H1 (cell line): ENCODE measurements around the gene B3GALT6. TPM values are rescaled to one million over a fixed set of nuclear protein-coding genes. Genes with fewer than 3 reads are reported as not detected.

Source experiments
- CTCF ChIA-PET: fragments of 300-600 bp; sonication (Branson Sonifier 250); formaldehyde crosslinking; loops from one replicate; lab custom pipeline; 2021; ENCODE audit not compliant: partially characterized antibody; lab: Charles Lee
- POLR2A ChIA-PET: fragments of 300-600 bp; sonication (Branson Sonifier 250); formaldehyde crosslinking; loops from one replicate; lab custom pipeline; 2021; ENCODE audit warnings: inconsistent platforms; ENCODE audit not compliant: partially characterized antibody; lab: Charles Lee
- DNase-seq, 2 experiments: peaks; one replicate each; pipeline versions ENCODE4 v3.0.0 to v3.0.0-alpha.2; 2010 to 2022; ENCODE audit warnings: low spot score in 2 of 2, low read depth in 1 of 2, mixed read lengths in 1 of 2
- FAIRE-seq: peaks from 2 replicates; lab custom pipeline; 2011; peaks lifted over from hg19 to GRCh38; lab: Jason Lieb, UNC
- H2AFZ ChIP-seq: 2 replicates; pipeline ENCODE4 v1.8.1; 2012; ENCODE audit warnings: low read length, inconsistent platforms
- H2AK5ac ChIP-seq: 2 replicates; pipeline ENCODE4 v1.6.1; 2013; ENCODE audit warnings: low read depth, low read length
- H2BK120ac ChIP-seq: replicated peaks from 2 replicates; pipeline ENCODE3; 2013; ENCODE audit warnings: low read depth, low read length, inconsistent platforms
- H2BK12ac ChIP-seq: 2 replicates; pipeline ENCODE4 v1.6.1; 2013; ENCODE audit warnings: low read depth, low read length
- H2BK15ac ChIP-seq: 2 replicates; pipeline ENCODE4 v1.6.1; 2013; ENCODE audit warnings: low read length
- H2BK20ac ChIP-seq: 2 replicates; pipeline ENCODE4 v1.6.1; 2013; ENCODE audit warnings: low read length
- H2BK5ac ChIP-seq: 2 replicates; pipeline ENCODE4 v1.6.1; 2013; ENCODE audit warnings: low read depth, low read length
- H3K14ac ChIP-seq: 2 replicates; pipeline ENCODE4 v1.6.1; 2013; ENCODE audit warnings: inconsistent platforms; ENCODE audit not compliant: insufficient read length
- H3K18ac ChIP-seq: 2 replicates; pipeline ENCODE4 v1.6.1; 2013; ENCODE audit warnings: low read length; ENCODE audit errors: extremely low read depth
- H3K23ac ChIP-seq: 2 replicates; pipeline ENCODE4 v1.6.1; 2013; ENCODE audit warnings: inconsistent platforms; ENCODE audit not compliant: insufficient read length
- H3K23me2 ChIP-seq: 2 replicates; pipeline ENCODE4 v1.6.1; 2013; ENCODE audit warnings: low read depth, low read length
- H3K27ac ChIP-seq: 2 replicates; pipeline ENCODE4 v1.6.1; 2011; ENCODE audit warnings: low read depth, low read length, inconsistent platforms
- H3K27me3 ChIP-seq, 4 experiments: replicated peaks in 1 of 4; 1 replicate in 1 of 4; 2 replicates in 3 of 4; pipeline versions ENCODE4 v1.6.1 to v1.8.1; 2011 to 2013; ENCODE audit warnings: low read length in 3 of 4, mild to moderate bottlenecking in 3 of 4, inconsistent platforms in 2 of 4, mixed read lengths in 2 of 4, moderate library complexity in 1 of 4; ENCODE audit not compliant: control insufficient read depth in 3 of 4, insufficient read depth in 3 of 4; ENCODE audit errors: extremely low read depth in 1 of 4
- H3K36me3 ChIP-seq, 4 experiments: 2 replicates each; pipeline versions ENCODE4 v1.6.1 to v1.8.1; 2011 to 2013; ENCODE audit warnings: mild to moderate bottlenecking in 4 of 4, low read length in 3 of 4, moderate library complexity in 2 of 4, control low read depth in 1 of 4, inconsistent platforms in 1 of 4; ENCODE audit not compliant: insufficient read depth in 4 of 4, control insufficient read depth in 2 of 4
- H3K4ac ChIP-seq: replicated peaks from 2 replicates; pipeline ENCODE3; 2013; ENCODE audit warnings: low read length, low read depth, mixed read lengths, inconsistent platforms; ENCODE audit not compliant: insufficient read length
- H3K4me1 ChIP-seq, 4 experiments: replicated peaks in 1 of 4; 1 replicate in 1 of 4; 2 replicates in 3 of 4; pipeline versions ENCODE4 v1.6.1 to v1.8.1; 2011 to 2013; ENCODE audit warnings: low read length in 3 of 4, inconsistent platforms in 2 of 4, mixed read lengths in 1 of 4; ENCODE audit not compliant: insufficient read depth in 4 of 4, control insufficient read depth in 3 of 4
- H3K4me2 ChIP-seq, 2 experiments: 2 replicates each; pipeline versions ENCODE4 v1.6.1 to v1.8.1; 2011 to 2013; ENCODE audit warnings: low read depth in 2 of 2, low read length in 2 of 2, control low read depth in 1 of 2, inconsistent platforms in 1 of 2, mild to moderate bottlenecking in 1 of 2; ENCODE audit not compliant: insufficient read depth in 1 of 2
- H3K4me3 ChIP-seq, 4 experiments: fragments of 200-600, 300-600 bp in 1 of 4; sonication (generic), shearing (Covaris generic), sonication (Bioruptor Twin) in 1 of 4; 2 replicates each; pipeline versions ENCODE4 v1.5.1 to v1.8.1; 2011 to 2016; ENCODE audit warnings: low read length in 4 of 4, low read depth in 3 of 4, control low read depth in 2 of 4, inconsistent platforms in 2 of 4, mild to moderate bottlenecking in 2 of 4, mixed read lengths in 1 of 4, moderate library complexity in 1 of 4; ENCODE audit not compliant: insufficient read depth in 2 of 4; ENCODE audit errors: extremely low read depth in 1 of 4
- H3K56ac ChIP-seq: replicated peaks from 2 replicates; pipeline ENCODE3; 2013; ENCODE audit warnings: low read depth, mild to moderate bottlenecking, mixed read lengths, low read length, inconsistent platforms; ENCODE audit not compliant: insufficient read length
- H3K79me1 ChIP-seq: 2 replicates; pipeline ENCODE4 v1.6.1; 2013; ENCODE audit warnings: low read depth, low read length, control low read depth
- H3K79me2 ChIP-seq, 2 experiments: 2 replicates each; pipeline versions ENCODE4 v1.6.1 to v1.8.1; 2012 to 2013; ENCODE audit warnings: low read length in 2 of 2, mild to moderate bottlenecking in 2 of 2, inconsistent platforms in 1 of 2; ENCODE audit not compliant: insufficient read depth in 2 of 2, control insufficient read depth in 1 of 2
- H3K9ac ChIP-seq, 4 experiments: replicated peaks in 1 of 4; 1 replicate in 1 of 4; 2 replicates in 3 of 4; pipeline versions ENCODE4 v1.6.1 to v1.8.1; 2011 to 2013; ENCODE audit warnings: low read depth in 3 of 4, low read length in 3 of 4, control low read depth in 2 of 4, mild to moderate bottlenecking in 2 of 4, moderate library complexity in 2 of 4, inconsistent platforms in 1 of 4; ENCODE audit errors: extremely low read depth in 1 of 4
- H3K9me3 ChIP-seq, 2 experiments: 2 replicates each; pipeline versions ENCODE4 v1.6.1 to v1.8.1; 2012 to 2013; ENCODE audit warnings: mild to moderate bottlenecking in 2 of 2, moderate library complexity in 2 of 2, control low read depth in 1 of 2, inconsistent platforms in 1 of 2, low read depth in 1 of 2, low read length in 1 of 2, mixed read lengths in 1 of 2; ENCODE audit not compliant: insufficient read depth in 2 of 2
- H4K20me1 ChIP-seq, 2 experiments: replicated peaks in 1 of 2; 2 replicates each; pipeline versions ENCODE3 to v1.8.1; 2011 to 2013; ENCODE audit warnings: inconsistent platforms in 2 of 2, low read length in 2 of 2, mild to moderate bottlenecking in 1 of 2; ENCODE audit not compliant: insufficient read depth in 2 of 2, control insufficient read depth in 1 of 2
- H4K5ac ChIP-seq: 2 replicates; pipeline ENCODE4 v1.6.1; 2013; ENCODE audit warnings: low read length, low read depth, mixed read lengths, inconsistent platforms; ENCODE audit not compliant: insufficient read length
- H4K8ac ChIP-seq: 2 replicates; pipeline ENCODE4 v1.8.0; 2013; ENCODE audit warnings: mild to moderate bottlenecking, moderate library complexity, low read length, inconsistent platforms; ENCODE audit not compliant: insufficient read depth; ENCODE audit errors: extremely low read depth
- H4K91ac ChIP-seq: replicated peaks from 2 replicates; pipeline ENCODE3; 2013; ENCODE audit warnings: low read length, mixed read lengths, inconsistent platforms; ENCODE audit not compliant: insufficient read length
- SP1 ChIP-seq: IDR thresholded peaks from 2 replicates; pipeline ENCODE4 v1.6.1; 2011; ENCODE audit warnings: low read depth, low read length
- TAF1 ChIP-seq: IDR thresholded peaks from 2 replicates; pipeline ENCODE4 v1.6.1; 2011; ENCODE audit warnings: mild to moderate bottlenecking, low read depth, low read length
- WGBS, 2 experiments: shearing (Covaris generic) in 1 of 2; methylation state at CpG; one replicate each; pipeline versions ENCODE4 v1.1.6 to v1.1.7; 2013 to 2015; ENCODE audit warnings: low lambda C conversion rate in 2 of 2, mixed read lengths in 2 of 2, inconsistent platforms in 1 of 2, low coverage in 1 of 2, missing lambda C conversion rate in 1 of 2; ENCODE audit not compliant: insufficient replicate concordance in 2 of 2, insufficient coverage in 1 of 2, insufficient read length in 1 of 2; ENCODE audit errors: extremely low coverage in 1 of 2, missing lambda C conversion rate in 1 of 2; 5-methylcytosine and 5-hydroxymethylcytosine counted together
- polyA plus RNA-seq, 7 experiments: library from polyadenylated mRNA; depleted of rRNA in 3 of 7; stranded (reverse) in 5 of 7; unstranded in 2 of 7; fragments of >200 nt in 5 of 7; fragments of 200-250 nt in 2 of 7; gene quantifications; 1 replicate in 5 of 7; 2 replicates in 1 of 7; 4 replicates in 1 of 7; pipeline versions ENCODE4 v1.2.1 to v1.2.3, GENCODE V29; 2011 to 2013; ENCODE audit warnings: missing spikeins in 2 of 7, mixed read lengths in 2 of 7
- total RNA-seq: library from RNA; stranded (reverse); fragmentation: NEBNext Ultra II Directional; extraction: Animal tissue kit (Norgen Biotek cat#: 25700); gene quantifications from 2 replicates; pipeline ENCODE4 v1.2.1, GENCODE V29; 2021
- TF ChIP-seq, protein P1 (sequence below), 3 experiments: IDR thresholded peaks; 1 replicate in 2 of 3; 2 replicates in 1 of 3; pipeline versions ENCODE4 v1.5.1 to v1.6.1; 2011; ENCODE audit warnings: low read length in 3 of 3, mild to moderate bottlenecking in 3 of 3, inconsistent platforms in 2 of 3, low read depth in 1 of 3, moderate library complexity in 1 of 3; ENCODE audit not compliant: insufficient read depth in 1 of 3; ENCODE audit errors: control extremely low read depth in 1 of 3
- TF ChIP-seq, protein P2 (sequence below): IDR thresholded peaks from 2 replicates; pipeline ENCODE4 v1.6.1; 2012; ENCODE audit warnings: low read length, inconsistent platforms

The B3GALT6 gene
- total and polyA plus RNA-seq, 2 of the 8 experiments (the other 6 are each of a cell fraction or from before 2014, with no cell fraction given) = 18.4 to 20.4 TPM

DNA sequence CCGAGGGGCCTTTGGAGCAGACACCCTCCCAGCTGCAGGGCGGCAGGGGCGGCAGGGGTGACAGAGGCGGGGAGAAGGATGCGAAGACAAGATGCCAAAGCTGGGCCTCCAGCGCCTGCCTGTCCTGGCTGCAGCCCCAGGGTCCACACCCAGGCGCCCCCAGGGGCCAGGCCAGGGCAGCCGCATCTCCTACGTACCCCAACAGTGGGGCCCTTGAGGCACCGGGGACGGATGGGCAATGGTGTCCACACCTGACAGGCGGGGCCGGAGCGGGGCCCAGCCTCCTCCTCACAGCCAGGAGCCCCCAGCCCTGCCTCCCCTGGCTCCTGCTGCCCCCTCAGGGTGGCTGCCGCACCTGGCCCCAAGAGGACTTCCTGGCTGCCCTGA lies 7.2 kb downstream of the B3GALT6 start:
- H2AFZ ChIP-seq = no peak overlapping the region
- peaks cover 0 to 6% (median 2%) of the 10 kb centered on the region in 4 experiments; a peak in 2 of 7 replicates for H3K4me1 ChIP-seq
- no peak overlapping the region for H3K23ac ChIP-seq
- H2AK5ac ChIP-seq = no peak overlapping the region
- FAIRE-seq = no peak
- POLR2A ChIA-PET = interaction anchor here (0.9 to 1.2 kb wide), 3 partner anchors 8 to 110 kb away, joined by 3 to 8 read pairs (median 8); no protein-coding TSS in a partner anchor
- H3K23me2 ChIP-seq = no peaks in the 10 kb centered on the region
- no peak overlapping the region for H4K5ac ChIP-seq
- TF ChIP-seq SP1 (no peak), TAF1 (no peak)
- TF ChIP-seq, protein P1, sequence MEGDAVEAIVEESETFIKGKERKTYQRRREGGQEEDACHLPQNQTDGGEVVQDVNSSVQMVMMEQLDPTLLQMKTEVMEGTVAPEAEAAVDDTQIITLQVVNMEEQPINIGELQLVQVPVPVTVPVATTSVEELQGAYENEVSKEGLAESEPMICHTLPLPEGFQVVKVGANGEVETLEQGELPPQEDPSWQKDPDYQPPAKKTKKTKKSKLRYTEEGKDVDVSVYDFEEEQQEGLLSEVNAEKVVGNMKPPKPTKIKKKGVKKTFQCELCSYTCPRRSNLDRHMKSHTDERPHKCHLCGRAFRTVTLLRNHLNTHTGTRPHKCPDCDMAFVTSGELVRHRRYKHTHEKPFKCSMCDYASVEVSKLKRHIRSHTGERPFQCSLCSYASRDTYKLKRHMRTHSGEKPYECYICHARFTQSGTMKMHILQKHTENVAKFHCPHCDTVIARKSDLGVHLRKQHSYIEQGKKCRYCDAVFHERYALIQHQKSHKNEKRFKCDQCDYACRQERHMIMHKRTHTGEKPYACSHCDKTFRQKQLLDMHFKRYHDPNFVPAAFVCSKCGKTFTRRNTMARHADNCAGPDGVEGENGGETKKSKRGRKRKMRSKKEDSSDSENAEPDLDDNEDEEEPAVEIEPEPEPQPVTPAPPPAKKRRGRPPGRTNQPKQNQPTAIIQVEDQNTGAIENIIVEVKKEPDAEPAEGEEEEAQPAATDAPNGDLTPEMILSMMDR (IDR thresholded peaks at IDR 0.05; ENCODE audit: control extremely low read depth in 1 of 3, insufficient read depth in 1 of 3, low read depth in 1 of 3, low read length in 3 of 3) = peak in 1 of 3 experiments; percentile 17; a peak in 2 of 4 replicates
- TF ChIP-seq, protein P2, sequence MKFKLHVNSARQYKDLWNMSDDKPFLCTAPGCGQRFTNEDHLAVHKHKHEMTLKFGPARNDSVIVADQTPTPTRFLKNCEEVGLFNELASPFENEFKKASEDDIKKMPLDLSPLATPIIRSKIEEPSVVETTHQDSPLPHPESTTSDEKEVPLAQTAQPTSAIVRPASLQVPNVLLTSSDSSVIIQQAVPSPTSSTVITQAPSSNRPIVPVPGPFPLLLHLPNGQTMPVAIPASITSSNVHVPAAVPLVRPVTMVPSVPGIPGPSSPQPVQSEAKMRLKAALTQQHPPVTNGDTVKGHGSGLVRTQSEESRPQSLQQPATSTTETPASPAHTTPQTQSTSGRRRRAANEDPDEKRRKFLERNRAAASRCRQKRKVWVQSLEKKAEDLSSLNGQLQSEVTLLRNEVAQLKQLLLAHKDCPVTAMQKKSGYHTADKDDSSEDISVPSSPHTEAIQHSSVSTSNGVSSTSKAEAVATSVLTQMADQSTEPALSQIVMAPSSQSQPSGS = no peak
- TF ChIP-seq, all 59 proteins: peak for 1
- Histone ChIP-seq H2BK20ac (no peak overlapping the region), H3K27me3 (no peaks in the 10 kb centered on the region; a peak in 2 of 7 replicates), H3K79me2 (no peaks in the 10 kb centered on the region; a peak in 1 of 4 replicates), H3K9ac (no peak overlapping the region), H3K18ac (no peak overlapping the region), H4K20me1 (peaks cover 4 to 13% of the 10 kb centered on the region in 2 experiments), H3K4me2 (no peak overlapping the region), H3K9me3 (no peaks in the 10 kb centered on the region), H3K56ac (no peak overlapping the region), H3K4me3 (no peak overlapping the region), H2BK12ac (no peak overlapping the region), H3K36me3 (no peaks in the 10 kb centered on the region), H4K8ac (no peak overlapping the region), H3K14ac (no peak overlapping the region), H3K79me1 (peaks cover 4% of the 10 kb centered on the region; the same call in 1 of the 2 replicates), H2BK120ac (no peak overlapping the region), H3K4ac (no peak overlapping the region), H2BK5ac (no peak overlapping the region), H2BK15ac (no peak overlapping the region), H4K91ac (no peak overlapping the region), H3K27ac (no peak overlapping the region)
- CTCF ChIA-PET = interaction anchor here (0.8 to 1.4 kb wide), 8 partner anchors 8 to 117 kb away, joined by 3 to 5 read pairs (median 3); no protein-coding TSS in a partner anchor
- DNase-seq = no peak
- WGBS, 2 experiments = 88% methylated on average over 12 of the region's 15 CpGs; no CpG with 5 or more reads in 1 of the 2 experiments
